AG10803 (cell line): ENCODE measurements around the gene CFAP57.

Experiments
- DNase-seq: peaks from one replicate; pipeline ENCODE4 v3.0.0; 2010; ENCODE audit warnings: low read depth
- H3K4me3 ChIP-seq: 2 replicates; pipeline ENCODE4 v1.5.1; 2011; ENCODE audit warnings: mild to moderate bottlenecking, low read length, control low read depth
- CTCF ChIP-seq: conservative IDR thresholded peaks from 2 replicates; pipeline ENCODE4 v1.5.1; 2011; ENCODE audit warnings: mild to moderate bottlenecking, low read length, control low read depth, inconsistent platforms

The CFAP57 gene

GRCh38 chr1:43233631-43234030 is 61.5 kb downstream of the CFAP57 start:
- TF ChIP-seq CTCF: no peak
- H3K4me3 ChIP-seq: no peak overlapping the region
- DNase-seq: no peak

GRCh38 chr1:43234267-43234666 is 62.1 kb downstream of the CFAP57 start:
- no peak for DNase-seq
- no peak overlapping the region for H3K4me3 ChIP-seq
- TF ChIP-seq CTCF: no peak

- TF ChIP-seq CTCF: no peak
- no peak for DNase-seq
- no peak overlapping the region for H3K4me3 ChIP-seq
These were observed 62.9 kb downstream of the CFAP57 start for GRCh38 chr1:43235040-43235439.

GRCh38 chr1:43235451-43236121 is 63.5 kb downstream of the CFAP57 start:
- no peak for DNase-seq
- no peak overlapping the region for H3K4me3 ChIP-seq
- no peak for TF ChIP-seq CTCF

- no peak for DNase-seq
- H3K4me3 ChIP-seq: no peak overlapping the region
- no peak for TF ChIP-seq CTCF
These were observed 65.0 kb downstream of the CFAP57 start for GRCh38 chr1:43237121-43237520.

GRCh38 chr1:43238085-43238484 is 66.0 kb downstream of the CFAP57 start:
- peak; percentile 62 for DNase-seq
- TF ChIP-seq CTCF: peak; percentile 79
- H3K4me3 ChIP-seq: no peak overlapping the region

- no peak overlapping the region for H3K4me3 ChIP-seq
These were observed 66.9 kb downstream of the CFAP57 start for GRCh38 chr1:43238991-43239469.

More at GRCh38 chr1:43238991-43239469, 66.9 kb downstream of the CFAP57 start:
- TF ChIP-seq CTCF: no peak
- no peak for DNase-seq
